Ammon's horn (tissue), 1 donor: ENCODE measurements around the gene C16orf89.

Experiments used
- DNase-seq: peaks from one replicate; pipeline ENCODE4 v3.0.0-alpha.2; 2016; ENCODE audit warnings: low spot score

C16orf89 gene

GRCh38 chr16:5028950-5029475 is 36.7 kb downstream of the C16orf89 start:
- peak; percentile 65 for DNase-seq

GRCh38 chr16:5027575-5028235 is 38.1 kb downstream of the C16orf89 start:
- peak; percentile 3 for DNase-seq

GRCh38 chr16:5027086-5027485 is 38.7 kb downstream of the C16orf89 start:
- DNase-seq: no peak

GRCh38 chr16:5026664-5027063 is 39.1 kb downstream of the C16orf89 start:
- DNase-seq: no peak

- DNase-seq: peak; percentile 84
Observed at GRCh38 chr16:5025171-5025632, 40.6 kb downstream of the C16orf89 start.

- no peak for DNase-seq
Observed at GRCh38 chr16:5024632-5025031, 41.1 kb downstream of the C16orf89 start.

- no peak for DNase-seq
Observed at GRCh38 chr16:5022521-5022920, 43.2 kb downstream of the C16orf89 start.

- peak; percentile 79 for DNase-seq
Observed at GRCh38 chr16:5020551-5020950, 45.2 kb downstream of the C16orf89 start.

GRCh38 chr16:5019775-5020174 is 46.0 kb downstream of the C16orf89 start:
- DNase-seq: no peak

- peak; percentile 49 for DNase-seq
Observed at GRCh38 chr16:5018793-5019192, 47.0 kb downstream of the C16orf89 start.

GRCh38 chr16:5017678-5017969 is 48.1 kb downstream of the C16orf89 start:
- DNase-seq: no peak

- DNase-seq: peak; percentile 56
Observed at GRCh38 chr16:5016967-5017677, 48.6 kb downstream of the C16orf89 start.

- DNase-seq: no peak
Observed at GRCh38 chr16:5015887-5016286, 49.9 kb downstream of the C16orf89 start.

- DNase-seq: no peak
Observed at GRCh38 chr16:5015351-5015750, 50.4 kb downstream of the C16orf89 start.

- DNase-seq: no peak
Observed at GRCh38 chr16:5012887-5013286, 52.9 kb downstream of the C16orf89 start.

GRCh38 chr16:5011637-5012036 is 54.1 kb downstream of the C16orf89 start:
- no peak for DNase-seq

GRCh38 chr16:5010576-5011329 is 55.0 kb downstream of the C16orf89 start:
- DNase-seq: no peak

- no peak for DNase-seq
Observed at GRCh38 chr16:5008311-5008731, 57.4 kb downstream of the C16orf89 start.

- no peak for DNase-seq
Observed at GRCh38 chr16:5007256-5007655, 58.5 kb downstream of the C16orf89 start.

- DNase-seq: peak; percentile 57
Observed at GRCh38 chr16:5006348-5007193, 59.2 kb downstream of the C16orf89 start.

GRCh38 chr16:5005916-5006315 is 59.8 kb downstream of the C16orf89 start:
- DNase-seq: no peak

- no peak for DNase-seq
Observed at GRCh38 chr16:5004311-5004710, 61.4 kb downstream of the C16orf89 start.
